NCI-H526 treated with DMSO at 0.1 percent for 48 hours (cell line): Measurements from ENCODE around the gene OAS2.

Experiments used
- DNase-seq: peaks from one replicate; lab custom pipeline; 2025; lab: John Stamatoyannopoulos, UW

Gene OAS2

GRCh38 chr12:112978163-112979040, at the start of gene OAS2:
Gene OAS2, plus strand, starts transcription at chr12:112978519. Its CDS starts 90 bp downstream, at chr12:112978609.
- no peak for DNase-seq

- no peak for DNase-seq
These were observed 49.3 kb upstream of the OAS2 start for GRCh38 chr12:112928978-112929377.

GRCh38 chr12:112929715-112930114, 48.6 kb upstream of the OAS2 start:
- no peak for DNase-seq

GRCh38 chr12:112930350-112930749, 48.0 kb upstream of the OAS2 start:
- no peak for DNase-seq

GRCh38 chr12:112932485-112933128, 45.7 kb upstream of the OAS2 start:
- DNase-seq, result no peak

- DNase-seq, result no peak
These were observed 45.2 kb upstream of the OAS2 start for GRCh38 chr12:112933129-112933505.

GRCh38 chr12:112936264-112936663, 42.1 kb upstream of the OAS2 start:
- no peak for DNase-seq

- no peak for DNase-seq
These were observed 41.4 kb upstream of the OAS2 start for GRCh38 chr12:112936927-112937326.

GRCh38 chr12:112937741-112938719, 40.3 kb upstream of the OAS2 start, which contains the start of gene OAS3:
Gene OAS3, plus strand, starts transcription at chr12:112938474. Its CDS starts 57 bp downstream, at chr12:112938531.
- DNase-seq, result peak; percentile 47

GRCh38 chr12:112938751-112939150, 39.6 kb upstream of the OAS2 start:
- DNase-seq, result peak; percentile 36

GRCh38 chr12:112939761-112940381, 38.4 kb upstream of the OAS2 start:
- no peak for DNase-seq

- DNase-seq, result no peak
These were observed 36.6 kb upstream of the OAS2 start for GRCh38 chr12:112941528-112942335.

- no peak for DNase-seq
These were observed 35.7 kb upstream of the OAS2 start for GRCh38 chr12:112942572-112942971.

- no peak for DNase-seq
These were observed 34.2 kb upstream of the OAS2 start for GRCh38 chr12:112944024-112944690.

GRCh38 chr12:112945515-112945914, 32.8 kb upstream of the OAS2 start:
- no peak for DNase-seq

GRCh38 chr12:112946236-112947000, 31.9 kb upstream of the OAS2 start:
- DNase-seq, result no peak

- no peak for DNase-seq
These were observed 31.0 kb upstream of the OAS2 start for GRCh38 chr12:112947314-112947713.

GRCh38 chr12:112947761-112948160, 30.6 kb upstream of the OAS2 start:
- no peak for DNase-seq

GRCh38 chr12:112948806-112949205, 29.5 kb upstream of the OAS2 start:
- DNase-seq, result no peak
